B cell (primary cell): Measurements from ENCODE around the gene OR12D2. TPM values are rescaled to one million over a fixed set of nuclear protein-coding genes. Genes with fewer than 3 reads are reported as not detected.

ENCODE experiments used
- ATAC-seq: fragments of 200-7000 bp; cut with Tn5 transposase; one replicate; pipeline ENCODE4 v1.10.0; 2021; ENCODE audit warnings: low read depth, mild to moderate bottlenecking, moderate number of reproducible peaks, moderate library complexity
- CTCF ChIA-PET: fragments of 350-600 bp; sonication (Branson Sonifier 250); formaldehyde crosslinking; loops from one replicate; lab custom pipeline; 2021; ENCODE audit warnings: antibody characterized with exemption, inconsistent platforms; lab: Charles Lee
- POLR2A ChIA-PET: fragments of 350-600 bp; sonication (Branson Sonifier 250); formaldehyde crosslinking; loops from one replicate; lab custom pipeline; 2021; ENCODE audit warnings: antibody characterized with exemption; lab: Charles Lee
- DNase-seq: peaks from one replicate; pipeline ENCODE4 v3.0.0; 2013
- H2AFZ ChIP-seq: 2 replicates; pipeline ENCODE4 v1.6.1; 2012; ENCODE audit warnings: mild to moderate bottlenecking, low read depth, low read length; ENCODE audit not compliant: insufficient read depth, poor library complexity, severe bottlenecking
- H3K27ac ChIP-seq, 2 donors: 1 replicate in 1 of 2; 2 replicates in 1 of 2; pipeline ENCODE4 v1.5.1; 2012 to 2013; ENCODE audit warnings: low read length in 2 of 2, mild to moderate bottlenecking in 2 of 2, moderate library complexity in 1 of 2
- H3K27me3 ChIP-seq, 4 experiments: fragments of 200-600 bp in 1 of 4; sonication (generic) in 1 of 4; replicated peaks in 1 of 4; 1 replicate in 2 of 4; 2 replicates in 2 of 4; pipeline versions ENCODE4 v1.6.1 to v1.7.0; 2013 to 2016; ENCODE audit warnings: low read length in 3 of 4, mild to moderate bottlenecking in 2 of 4, mixed read lengths in 1 of 4, moderate library complexity in 1 of 4; ENCODE audit not compliant: insufficient read depth in 4 of 4, control insufficient read depth in 3 of 4; ENCODE audit errors: control extremely low read depth in 1 of 4
- H3K36me3 ChIP-seq, 2 experiments: replicated peaks in 1 of 2; 1 replicate in 1 of 2; 2 replicates in 1 of 2; pipeline versions ENCODE4 v1.6.1 to v1.7.1; 2013; ENCODE audit warnings: low read length in 1 of 2; ENCODE audit not compliant: insufficient read depth in 2 of 2, control insufficient read depth in 1 of 2; ENCODE audit errors: control extremely low read depth in 1 of 2, extremely low read depth in 1 of 2
- H3K4me1 ChIP-seq, 2 donors: fragments of 200-600 bp in 1 of 2; sonication (generic) in 1 of 2; 1 replicate in 1 of 2; 2 replicates in 1 of 2; pipeline versions ENCODE4 v1.5.1 to v1.6.1; 2013 to 2017; ENCODE audit warnings: low read length in 2 of 2; ENCODE audit not compliant: control insufficient read depth in 2 of 2, insufficient read depth in 2 of 2
- H3K4me2 ChIP-seq: replicated peaks from 2 replicates; pipeline ENCODE3; 2012; ENCODE audit warnings: mild to moderate bottlenecking, low read depth, low read length; ENCODE audit not compliant: poor library complexity, severe bottlenecking
- H3K4me3 ChIP-seq, 5 experiments: fragments of 200-600 bp in 1 of 5; sonication (generic) in 1 of 5; 1 replicate in 3 of 5; 2 replicates in 2 of 5; pipeline versions ENCODE4 v1.5.1 to v1.7.0; 2011 to 2016; ENCODE audit warnings: low read length in 4 of 5, mild to moderate bottlenecking in 4 of 5, low read depth in 2 of 5, control low read depth in 1 of 5, moderate library complexity in 1 of 5; ENCODE audit not compliant: insufficient read depth in 1 of 5; ENCODE audit errors: control extremely low read depth in 1 of 5, extremely low read depth in 1 of 5
- H3K79me2 ChIP-seq: fragments of 200-600 bp; sonication (generic); one replicate; pipeline ENCODE4 v1.6.0; 2016; ENCODE audit warnings: low read length; ENCODE audit not compliant: control insufficient read depth, insufficient read depth
- H3K9ac ChIP-seq: fragments of 200-600 bp; sonication (generic); 2 replicates; pipeline ENCODE4 v1.6.1; 2017; ENCODE audit warnings: mild to moderate bottlenecking, low read length, moderate library complexity
- H3K9me3 ChIP-seq, 3 donors: one replicate each; pipeline versions ENCODE4 v1.6.1 to v1.7.1; 2013; ENCODE audit warnings: low read length in 2 of 3; ENCODE audit not compliant: control insufficient read depth in 2 of 3, insufficient read depth in 1 of 3; ENCODE audit errors: control extremely low read depth in 1 of 3
- H4K20me1 ChIP-seq: 2 replicates; pipeline ENCODE4 v1.6.0; 2012; ENCODE audit warnings: mild to moderate bottlenecking, low read length; ENCODE audit not compliant: insufficient read depth, control insufficient read depth, poor library complexity, severe bottlenecking
- H3K27ac Mint-ChIP-seq: one replicate; pipeline ENCODE4 v1.8.0; 2021; ENCODE audit warnings: mixed read lengths
- H3K27me3 Mint-ChIP-seq: one replicate; pipeline ENCODE4 v1.8.0; 2021; ENCODE audit warnings: mixed read lengths
- H3K4me1 Mint-ChIP-seq: one replicate; pipeline ENCODE4 v1.8.0; 2021; ENCODE audit warnings: mixed read lengths
- H3K4me3 Mint-ChIP-seq: one replicate; pipeline ENCODE4 v1.8.0; 2021; ENCODE audit warnings: mixed read lengths
- H3K9me3 Mint-ChIP-seq: one replicate; pipeline ENCODE4 v1.8.0; 2022; ENCODE audit warnings: mixed read lengths; ENCODE audit not compliant: insufficient read depth
- EZH2 ChIP-seq: IDR thresholded peaks from 2 replicates; pipeline ENCODE4 v1.6.1; 2012; ENCODE audit warnings: borderline replicate concordance, low read depth, mild to moderate bottlenecking, moderate library complexity, low read length; ENCODE audit not compliant: insufficient read depth, poor library complexity, severe bottlenecking
- WGBS: methylation state at CpG from one replicate; pipeline ENCODE4 v1.1.5; 2013; ENCODE audit warnings: missing lambda C conversion rate; ENCODE audit not compliant: insufficient coverage; 5-methylcytosine and 5-hydroxymethylcytosine counted together
- intact Hi-C: fragments of 100-400 bp; cut with micrococcal nuclease; formaldehyde crosslinking; loops from one replicate; pipeline ENCODE4 v1.10.0; 2022
- polyA plus RNA-seq: library from polyadenylated mRNA; depleted of rRNA; stranded (reverse); fragments of >200 nt; gene quantifications from 2 replicates; pipeline ENCODE4 v1.2.3, GENCODE V29; 2012
- total RNA-seq, 2 donors: library from RNA; stranded (reverse); fragments of 120-200 nt in 1 of 2; gene quantifications; 1 replicate in 1 of 2; 2 replicates in 1 of 2; pipeline versions ENCODE4 v1.2.3 to v1.2.4, GENCODE V29; 2013 to 2022
- TF ChIP-seq, protein P1 (sequence below): fragments of 200-600 bp; IDR thresholded peaks from one replicate; pipeline ENCODE4 v1.8.0; 2022; ENCODE audit warnings: antibody characterized with exemption, mild to moderate bottlenecking

Gene OR12D2
- total and polyA plus RNA-seq, 2 donors (not counting 1 experiment from before 2014, with no cell fraction given), result not detected

DNA sequence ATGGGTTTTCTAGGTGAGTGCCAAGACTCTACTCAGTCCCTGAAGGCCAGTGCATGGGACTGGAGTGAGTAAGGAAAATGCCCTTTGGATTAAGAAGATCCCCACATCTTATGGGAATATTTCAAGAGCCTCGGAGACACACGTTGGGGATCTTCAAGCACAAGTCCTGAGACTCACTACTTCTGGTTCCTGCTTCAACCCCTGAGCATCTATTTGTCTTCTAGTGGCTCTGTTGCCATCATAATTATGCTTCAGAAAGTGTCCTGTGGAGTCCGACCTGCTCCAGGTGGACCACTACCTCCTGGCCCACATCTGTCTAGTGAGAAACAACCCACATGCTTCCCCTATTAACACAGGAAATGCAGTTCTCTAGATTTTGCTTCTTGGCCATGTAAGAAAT is 26.7 kb upstream of the OR12D2 start, which contains the start of gene OR5V1:
Gene OR5V1, minus strand, starts transcription at position 101 of the 400 bp plus-strand sequence. CDS start 12,670 bp downstream, outside the sequence.
- H3K36me3 ChIP-seq, result no peaks in the 10 kb centered on the region
- no peak within 1 kb of the TSS for H2AFZ ChIP-seq
- H3K79me2 ChIP-seq, result no peaks in the 10 kb centered on the region
- no peaks in the 10 kb centered on the region for H3K4me1 ChIP-seq
- TF ChIP-seq EZH2, result no peak
- TF ChIP-seq, protein P1, sequence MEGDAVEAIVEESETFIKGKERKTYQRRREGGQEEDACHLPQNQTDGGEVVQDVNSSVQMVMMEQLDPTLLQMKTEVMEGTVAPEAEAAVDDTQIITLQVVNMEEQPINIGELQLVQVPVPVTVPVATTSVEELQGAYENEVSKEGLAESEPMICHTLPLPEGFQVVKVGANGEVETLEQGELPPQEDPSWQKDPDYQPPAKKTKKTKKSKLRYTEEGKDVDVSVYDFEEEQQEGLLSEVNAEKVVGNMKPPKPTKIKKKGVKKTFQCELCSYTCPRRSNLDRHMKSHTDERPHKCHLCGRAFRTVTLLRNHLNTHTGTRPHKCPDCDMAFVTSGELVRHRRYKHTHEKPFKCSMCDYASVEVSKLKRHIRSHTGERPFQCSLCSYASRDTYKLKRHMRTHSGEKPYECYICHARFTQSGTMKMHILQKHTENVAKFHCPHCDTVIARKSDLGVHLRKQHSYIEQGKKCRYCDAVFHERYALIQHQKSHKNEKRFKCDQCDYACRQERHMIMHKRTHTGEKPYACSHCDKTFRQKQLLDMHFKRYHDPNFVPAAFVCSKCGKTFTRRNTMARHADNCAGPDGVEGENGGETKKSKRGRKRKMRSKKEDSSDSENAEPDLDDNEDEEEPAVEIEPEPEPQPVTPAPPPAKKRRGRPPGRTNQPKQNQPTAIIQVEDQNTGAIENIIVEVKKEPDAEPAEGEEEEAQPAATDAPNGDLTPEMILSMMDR, result no peak
- Mint-ChIP-seq H3K4me1 (no peaks in the 10 kb centered on the region), H3K27ac (no peak within 1 kb of the TSS), H3K4me3 (no peak within 1 kb of the TSS), H3K9me3 (peaks cover 2% of the 10 kb centered on the region), H3K27me3 (peaks cover 11% of the 10 kb centered on the region)
- H3K4me2 ChIP-seq, result no peak within 1 kb of the TSS
- DNase-seq (no peak), ATAC-seq (no peak)
- no peak within 1 kb of the TSS for H3K4me3 ChIP-seq
- peaks cover 0 to 6% (median 2%) of the 10 kb centered on the region in 4 experiments for H3K27me3 ChIP-seq
- H3K27ac ChIP-seq, result no peak within 1 kb of the TSS
- intact Hi-C loops, result no loop called here
- H3K9ac ChIP-seq, result no peak within 1 kb of the TSS
- WGBS, result 74% methylated on average over 3 of the region's 3 CpGs
- H3K9me3 ChIP-seq, result no peaks in the 10 kb centered on the region
- POLR2A ChIA-PET, result no interaction called here
- CTCF ChIA-PET, result no interaction called here
- H4K20me1 ChIP-seq, result no peaks in the 10 kb centered on the region

DNA sequence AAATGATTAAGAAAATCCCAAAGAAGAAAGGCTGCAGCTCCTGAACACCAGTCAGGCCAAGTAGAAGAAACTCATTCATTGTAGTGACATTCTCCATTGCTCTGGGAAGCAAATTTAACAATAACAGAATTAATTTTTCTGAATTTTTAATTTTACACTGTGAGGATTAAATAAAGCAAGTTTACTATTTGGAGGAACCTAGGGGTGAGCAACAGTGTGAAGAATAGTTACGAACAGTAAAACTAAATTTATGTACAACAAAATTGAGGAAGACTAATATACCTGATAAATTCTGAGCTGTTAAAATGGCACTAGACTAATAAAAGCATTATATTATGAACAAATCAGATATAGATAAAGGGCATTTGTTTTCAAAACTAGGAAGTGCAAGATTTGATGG is 20.2 kb upstream of the OR12D2 start, which contains the start of gene OR12D3:
Gene OR12D3, minus strand, starts transcription at position 101 of the 400 bp plus-strand sequence. Its CDS starts 4 bp downstream, at position 97.
- Histone ChIP-seq H3K4me1 (no peaks in the 10 kb centered on the region), H3K27ac (no peak within 1 kb of the TSS), H3K27me3 (peaks cover 0 to 6% (median 1%) of the 10 kb centered on the region in 4 experiments), H3K9ac (no peak within 1 kb of the TSS), H4K20me1 (no peaks in the 10 kb centered on the region), H3K4me2 (no peak within 1 kb of the TSS), H3K79me2 (no peaks in the 10 kb centered on the region), H3K9me3 (no peaks in the 10 kb centered on the region), H2AFZ (no peak within 1 kb of the TSS), H3K4me3 (no peak within 1 kb of the TSS), H3K36me3 (no peaks in the 10 kb centered on the region)
- H3K27me3 Mint-ChIP-seq, result peaks cover 23% of the 10 kb centered on the region
- DNase-seq (no peak), ATAC-seq (no peak)
- CTCF ChIA-PET, result interaction anchor here (1.3 kb wide), 1 partner anchor 279 kb away, joined by 4 read pairs; no protein-coding TSS in a partner anchor
- WGBS, result no CpG with 5 or more reads among the region's 1 CpG
- POLR2A ChIA-PET, result no interaction called here
- intact Hi-C loops, result no loop called here
- TF ChIP-seq EZH2, result no peak
- TF ChIP-seq, protein P1, result no peak
- H3K9me3 Mint-ChIP-seq, result no peaks in the 10 kb centered on the region
- no peak within 1 kb of the TSS for H3K4me3 Mint-ChIP-seq
- H3K27ac Mint-ChIP-seq, result no peak within 1 kb of the TSS
- no peaks in the 10 kb centered on the region for H3K4me1 Mint-ChIP-seq
